GM10266 (cell line): Measurements from ENCODE around the gene RPS15.

ENCODE experiments used
- DNase-seq: peaks from one replicate; pipeline ENCODE4 v3.0.0; 2012; ENCODE audit errors: extremely low spot score
- CTCF ChIP-seq: IDR thresholded peaks from 2 replicates; pipeline ENCODE4 v1.5.1; 2012; ENCODE audit warnings: mild to moderate bottlenecking, low read depth; ENCODE audit not compliant: control insufficient read depth, insufficient read depth; ENCODE audit errors: missing control alignments

Gene RPS15

DNA sequence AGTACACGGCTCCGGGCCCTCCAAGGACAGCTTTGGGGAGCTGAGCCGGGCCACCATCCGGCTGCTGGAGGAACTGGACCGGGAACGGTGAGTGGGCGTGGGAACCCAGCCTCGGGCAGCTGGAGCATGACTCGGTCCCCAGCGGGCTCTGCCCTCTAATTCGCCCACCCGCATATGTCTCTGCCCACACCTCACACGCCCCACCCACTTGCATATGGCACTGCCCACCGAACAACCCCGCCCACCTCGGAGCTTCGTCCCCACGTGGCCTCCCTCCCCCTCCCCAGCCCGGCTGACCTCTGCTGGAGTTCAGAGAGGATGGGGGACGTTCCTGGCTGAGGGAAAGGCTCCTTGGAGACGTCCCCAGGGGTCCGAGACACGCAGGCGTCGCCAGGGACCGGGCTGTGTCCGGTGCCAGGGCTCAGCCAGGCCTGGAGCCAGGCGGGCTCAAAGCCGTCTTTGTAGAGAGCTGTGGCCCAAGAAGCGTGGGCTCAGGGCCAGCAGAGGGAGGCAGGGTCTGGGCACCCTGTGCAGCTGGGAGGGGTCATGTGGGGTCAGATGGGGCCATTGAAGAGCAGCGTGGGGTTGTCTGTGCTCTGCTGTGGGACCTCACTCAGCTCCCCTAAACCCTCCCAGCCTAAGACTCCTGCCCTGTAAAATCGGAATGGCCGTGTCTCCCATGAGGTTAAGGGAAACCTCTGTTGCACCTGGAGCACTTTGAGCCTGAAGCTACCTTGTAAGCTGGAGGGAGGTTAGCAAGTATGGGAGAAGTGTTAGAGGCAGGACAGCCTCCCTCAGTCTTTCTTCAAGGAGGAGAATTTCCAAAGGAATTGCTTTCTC lies 15.5 kb downstream of the RPS15 start:
- no peak for TF ChIP-seq CTCF
- DNase-seq: no peak

GRCh38 chr19:1455002-1455335 lies 16.8 kb downstream of the RPS15 start:
- DNase-seq: no peak

DNA sequence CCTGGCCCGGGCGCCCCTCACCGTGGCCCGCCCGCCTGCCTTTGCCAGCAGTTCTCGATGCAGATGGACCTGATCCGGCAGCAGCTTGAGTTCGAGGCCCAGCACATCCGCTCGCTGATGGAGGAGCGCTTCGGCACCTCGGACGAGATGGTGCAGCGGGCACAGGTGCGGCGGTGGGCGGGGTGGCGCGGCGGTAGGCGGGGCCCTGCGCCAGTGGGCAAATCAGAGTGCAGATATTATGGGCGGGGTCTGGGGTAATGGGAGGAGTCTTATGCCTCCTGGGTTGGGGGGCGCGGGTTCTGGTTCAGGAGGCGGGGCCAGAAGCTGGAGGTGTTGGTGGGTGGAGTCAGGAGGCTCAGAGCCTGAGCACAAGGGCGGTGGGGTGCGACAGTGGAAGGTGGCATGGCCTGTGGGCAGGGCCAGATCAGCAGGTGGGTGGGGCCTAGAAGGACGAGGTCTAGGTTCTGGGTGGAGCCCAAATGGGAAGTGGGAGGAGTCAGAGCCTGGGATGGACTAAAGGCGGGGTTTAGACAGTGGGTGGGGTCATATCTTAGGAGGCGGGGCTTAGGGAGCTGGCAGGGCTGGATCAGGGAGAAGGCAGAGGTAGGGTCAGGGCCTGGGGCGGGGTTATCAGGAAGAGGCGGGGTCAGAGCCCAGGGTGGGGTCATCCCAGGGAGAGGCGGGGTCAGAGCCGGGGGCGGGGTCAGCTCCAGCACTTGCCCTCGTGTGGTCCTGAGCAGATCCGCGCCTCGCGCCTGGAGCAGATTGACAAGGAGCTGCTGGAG lies 17.3 kb downstream of the RPS15 start:
- peak; percentile 89 for DNase-seq

More at GRCh38 chr19:1455002-1455335, 16.8 kb downstream of the RPS15 start:
- no peak for TF ChIP-seq CTCF

DNA sequence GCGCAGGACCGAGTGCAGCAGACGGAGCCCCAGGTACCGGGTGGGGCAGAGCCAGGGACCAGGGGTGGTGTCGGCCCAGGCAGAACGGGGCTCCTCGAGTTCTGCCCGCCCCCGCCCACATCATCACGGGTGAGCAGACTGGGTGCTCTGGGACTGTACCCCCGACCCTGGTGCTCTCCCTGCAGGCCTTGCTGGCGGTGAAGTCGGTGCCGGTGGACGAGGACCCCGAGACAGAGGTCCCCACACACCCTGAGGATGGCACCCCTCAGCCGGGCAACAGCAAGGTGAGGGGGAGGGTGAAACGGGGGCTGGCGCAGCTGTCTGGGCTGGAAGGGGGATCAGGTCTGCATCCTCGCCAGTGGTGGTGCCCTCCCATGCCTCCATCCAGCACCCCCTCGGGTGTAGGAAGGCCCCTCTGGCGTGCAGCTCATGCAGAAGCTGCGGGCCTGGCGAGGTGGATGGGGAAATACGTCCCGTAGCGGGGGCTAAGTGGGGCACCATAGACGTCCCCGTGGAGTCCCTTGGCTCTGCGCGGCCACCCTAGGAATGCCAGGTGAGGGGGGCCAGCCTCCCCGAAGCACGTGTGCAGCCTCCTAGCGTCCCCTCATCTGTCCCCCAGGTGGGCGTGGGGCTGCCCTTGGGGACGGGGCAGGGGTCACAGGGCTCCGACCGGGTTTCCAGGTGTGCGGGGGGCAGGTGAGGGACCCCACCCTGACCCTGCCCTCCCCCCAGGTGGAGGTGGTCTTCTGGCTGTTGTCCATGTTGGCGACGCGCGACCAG lies 18.1 kb downstream of the RPS15 start:
- TF ChIP-seq CTCF: no peak

More for the DNA sequence above, 17.3 kb downstream of the RPS15 start:
- TF ChIP-seq CTCF: no peak

GRCh38 chr19:1457031-1457739 lies 19.0 kb downstream of the RPS15 start:
- TF ChIP-seq CTCF: no peak
- no peak for DNase-seq

More for the DNA sequence above, 18.1 kb downstream of the RPS15 start:
- DNase-seq: no peak

- no peak for TF ChIP-seq CTCF
- no peak for DNase-seq
Observed at GRCh38 chr19:1457892-1458291, 19.7 kb downstream of the RPS15 start.
